Measurements from ENCODE around the gene CCL22.

The CCL22 gene

DNA sequence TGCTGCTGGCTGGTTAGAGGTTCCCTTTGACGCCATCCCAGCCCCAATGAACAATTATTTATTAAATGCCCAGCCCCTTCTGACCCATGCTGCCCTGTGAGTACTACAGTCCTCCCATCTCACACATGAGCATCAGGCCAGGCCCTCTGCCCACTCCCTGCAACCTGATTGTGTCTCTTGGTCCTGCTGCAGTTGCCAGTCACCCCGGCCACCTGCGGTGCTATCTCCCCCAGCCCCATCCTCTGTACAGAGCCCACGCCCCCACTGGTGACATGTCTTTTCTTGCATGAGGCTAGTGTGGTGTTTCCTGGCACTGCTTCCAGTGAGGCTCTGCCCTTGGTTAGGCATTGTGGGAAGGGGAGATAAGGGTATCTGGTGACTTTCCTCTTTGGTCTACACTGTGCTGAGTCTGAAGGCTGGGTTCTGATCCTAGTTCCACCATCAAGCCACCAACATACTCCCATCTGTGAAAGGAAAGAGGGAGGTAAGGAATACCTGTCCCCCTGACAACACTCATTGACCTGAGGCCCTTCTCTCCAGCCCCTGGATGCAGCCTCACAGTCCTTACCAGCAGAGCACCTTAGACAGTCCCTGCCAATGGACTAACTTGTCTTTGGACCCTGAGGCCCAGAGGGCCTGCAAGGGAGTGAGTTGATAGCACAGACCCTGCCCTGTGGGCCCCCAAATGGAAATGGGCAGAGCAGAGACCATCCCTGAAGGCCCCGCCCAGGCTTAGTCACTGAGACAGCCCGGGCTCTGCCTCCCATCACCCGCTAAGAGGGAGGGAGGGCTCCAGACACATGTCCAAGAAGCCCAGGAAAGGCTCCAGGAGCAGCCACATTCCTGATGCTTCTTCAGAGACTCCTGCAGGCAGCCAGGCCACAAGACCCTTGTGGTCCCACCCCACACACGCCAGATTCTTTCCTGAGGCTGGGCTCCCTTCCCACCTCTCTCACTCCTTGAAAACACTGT, 25.0 kb downstream of the CCL22 start:
- TF ChIP-seq, protein P1, sequence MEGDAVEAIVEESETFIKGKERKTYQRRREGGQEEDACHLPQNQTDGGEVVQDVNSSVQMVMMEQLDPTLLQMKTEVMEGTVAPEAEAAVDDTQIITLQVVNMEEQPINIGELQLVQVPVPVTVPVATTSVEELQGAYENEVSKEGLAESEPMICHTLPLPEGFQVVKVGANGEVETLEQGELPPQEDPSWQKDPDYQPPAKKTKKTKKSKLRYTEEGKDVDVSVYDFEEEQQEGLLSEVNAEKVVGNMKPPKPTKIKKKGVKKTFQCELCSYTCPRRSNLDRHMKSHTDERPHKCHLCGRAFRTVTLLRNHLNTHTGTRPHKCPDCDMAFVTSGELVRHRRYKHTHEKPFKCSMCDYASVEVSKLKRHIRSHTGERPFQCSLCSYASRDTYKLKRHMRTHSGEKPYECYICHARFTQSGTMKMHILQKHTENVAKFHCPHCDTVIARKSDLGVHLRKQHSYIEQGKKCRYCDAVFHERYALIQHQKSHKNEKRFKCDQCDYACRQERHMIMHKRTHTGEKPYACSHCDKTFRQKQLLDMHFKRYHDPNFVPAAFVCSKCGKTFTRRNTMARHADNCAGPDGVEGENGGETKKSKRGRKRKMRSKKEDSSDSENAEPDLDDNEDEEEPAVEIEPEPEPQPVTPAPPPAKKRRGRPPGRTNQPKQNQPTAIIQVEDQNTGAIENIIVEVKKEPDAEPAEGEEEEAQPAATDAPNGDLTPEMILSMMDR (conservative IDR thresholded peaks at IDR 0.05; ENCODE audit: low read depth, low read length): no peak
- DNase-seq (ENCODE audit: low read depth): peak; percentile 39
- H3K4me3 ChIP-seq (ENCODE audit: low read depth, low read length): no peak overlapping the region

DNA sequence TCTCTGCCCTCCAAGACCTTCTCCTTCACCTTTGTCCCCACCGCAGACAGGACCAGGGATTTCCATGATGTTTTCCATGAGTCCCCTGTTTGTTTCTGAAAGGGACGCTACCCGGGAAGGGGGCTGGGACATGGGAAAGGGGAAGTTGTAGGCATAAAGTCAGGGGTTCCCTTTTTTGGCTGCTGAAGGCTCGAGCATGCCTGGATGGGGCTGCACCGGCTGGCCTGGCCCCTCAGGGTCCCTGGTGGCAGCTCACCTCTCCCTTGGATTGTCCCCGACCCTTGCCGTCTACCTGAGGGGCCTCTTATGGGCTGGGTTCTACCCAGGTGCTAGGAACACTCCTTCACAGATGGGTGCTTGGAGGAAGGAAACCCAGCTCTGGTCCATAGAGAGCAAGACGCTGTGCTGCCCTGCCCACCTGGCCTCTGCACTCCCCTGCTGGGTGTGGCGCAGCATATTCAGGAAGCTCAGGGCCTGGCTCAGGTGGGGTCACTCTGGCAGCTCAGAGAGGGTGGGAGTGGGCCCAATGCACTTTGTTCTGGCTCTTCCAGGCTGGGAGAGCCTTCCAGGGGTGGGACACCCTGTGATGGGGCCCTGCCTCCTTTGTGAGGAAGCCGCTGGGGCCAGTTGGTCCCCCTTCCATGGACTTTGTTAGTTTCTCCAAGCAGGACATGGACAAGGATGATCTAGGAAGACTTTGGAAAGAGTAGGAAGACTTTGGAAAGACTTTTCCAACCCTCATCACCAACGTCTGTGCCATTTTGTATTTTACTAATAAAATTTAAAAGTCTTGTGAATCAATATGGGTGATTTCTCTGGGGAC, 25.9 kb downstream of the CCL22 start:
- H3K4me3 ChIP-seq (ENCODE audit: low read depth, low read length): no peak overlapping the region
- DNase-seq (ENCODE audit: low read depth): no peak
- TF ChIP-seq, protein P1 (conservative IDR thresholded peaks at IDR 0.05; ENCODE audit: low read depth, low read length): no peak

DNA sequence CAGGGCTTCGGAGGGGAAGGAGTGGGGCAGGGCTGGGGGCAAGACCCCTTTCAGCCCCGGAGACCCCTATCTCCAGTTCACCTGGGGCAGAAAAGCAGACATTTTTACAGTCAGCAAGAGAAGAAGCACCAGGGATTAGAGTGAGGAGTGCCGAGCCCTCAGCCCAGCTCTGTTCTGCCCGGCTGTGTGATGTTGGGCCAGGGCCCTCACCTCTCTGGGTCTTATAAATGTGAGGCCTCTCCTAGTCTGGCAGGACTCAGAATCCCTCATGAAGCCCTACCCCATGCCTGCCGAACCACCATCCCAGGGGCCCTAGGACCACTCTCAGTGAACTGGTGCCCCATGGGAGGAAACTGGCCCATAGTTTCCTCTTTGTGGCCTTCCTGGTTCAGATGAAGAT, 26.5 kb downstream of the CCL22 start:
- no peak overlapping the region for H3K4me3 ChIP-seq (ENCODE audit: low read depth, low read length)
- no peak for DNase-seq (ENCODE audit: low read depth)
- TF ChIP-seq, protein P1 (conservative IDR thresholded peaks at IDR 0.05; ENCODE audit: low read depth, low read length): no peak

DNA sequence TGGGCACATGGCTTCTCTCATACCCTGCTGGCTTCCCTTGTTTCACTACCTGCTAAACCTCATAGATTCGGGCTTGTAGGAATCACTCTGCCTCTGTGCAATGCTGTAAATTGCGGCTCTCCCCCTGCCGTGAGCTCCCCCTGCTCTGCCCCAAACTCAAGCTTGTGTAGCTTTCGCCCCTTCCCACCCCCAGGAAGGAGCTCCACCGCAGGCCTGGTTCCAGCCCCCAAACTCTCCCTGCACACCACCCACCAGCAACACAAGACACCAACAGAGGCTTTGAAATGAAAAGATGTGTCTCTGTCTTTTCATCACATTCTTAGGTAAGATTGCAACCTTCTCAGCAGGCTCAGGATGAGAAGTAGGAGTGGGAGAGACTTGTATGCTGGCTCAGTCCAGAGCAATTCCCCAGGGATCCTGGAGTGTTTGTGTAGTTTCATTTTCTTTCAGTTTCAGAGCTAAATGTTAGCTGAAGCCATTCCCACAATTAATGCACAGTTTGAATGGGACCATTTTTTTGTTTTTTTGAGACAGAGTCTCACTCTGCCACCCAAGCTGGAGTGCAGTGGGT, 27.9 kb downstream of the CCL22 start:
- DNase-seq (ENCODE audit: low read depth): peak; percentile 89
- no peak overlapping the region for H3K4me3 ChIP-seq (ENCODE audit: low read depth, low read length)
- TF ChIP-seq, protein P1 (conservative IDR thresholded peaks at IDR 0.05; ENCODE audit: low read depth, low read length): no peak

DNA sequence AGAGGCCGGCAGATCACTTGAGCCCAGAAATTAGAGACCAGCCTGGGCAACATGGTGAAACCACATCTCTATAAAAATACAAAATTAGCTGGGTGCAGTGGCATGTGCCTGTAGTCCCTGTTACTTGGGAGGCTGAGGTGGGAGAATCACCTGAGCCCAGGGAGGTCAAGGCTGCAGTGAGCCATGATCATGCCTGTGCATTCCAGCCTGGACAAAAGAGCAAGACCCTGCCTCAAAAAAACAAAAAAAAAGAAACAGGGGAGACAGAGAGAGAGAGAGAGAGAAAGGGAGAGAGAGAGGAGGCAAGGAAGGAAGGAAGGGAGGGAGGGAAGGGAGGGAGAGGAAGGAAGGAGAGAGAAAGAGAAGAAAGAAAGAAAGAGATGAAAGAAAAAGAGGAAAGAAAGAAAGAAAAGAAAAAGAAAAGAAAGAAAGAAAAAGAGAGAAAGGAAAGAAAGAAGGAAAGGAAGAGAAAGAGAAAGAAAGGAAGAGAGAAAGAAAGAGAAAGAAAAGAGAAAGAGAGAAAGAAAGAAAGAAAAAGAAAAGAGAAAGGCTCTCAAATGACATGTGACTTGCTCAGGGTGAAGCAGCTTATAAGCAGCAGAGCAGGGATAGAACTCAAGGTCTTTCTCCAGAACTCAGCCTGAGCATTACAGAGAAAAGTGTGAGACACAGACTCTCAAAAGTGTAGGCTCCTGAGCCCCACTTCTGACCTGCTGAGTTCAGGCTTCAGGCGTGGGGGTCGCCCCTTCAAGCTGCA, 29.2 kb downstream of the CCL22 start:
- TF ChIP-seq, protein P1 (conservative IDR thresholded peaks at IDR 0.05; ENCODE audit: low read depth, low read length): no peak
- no peak overlapping the region for H3K4me3 ChIP-seq (ENCODE audit: low read depth, low read length)
- no peak for DNase-seq (ENCODE audit: low read depth)

DNA sequence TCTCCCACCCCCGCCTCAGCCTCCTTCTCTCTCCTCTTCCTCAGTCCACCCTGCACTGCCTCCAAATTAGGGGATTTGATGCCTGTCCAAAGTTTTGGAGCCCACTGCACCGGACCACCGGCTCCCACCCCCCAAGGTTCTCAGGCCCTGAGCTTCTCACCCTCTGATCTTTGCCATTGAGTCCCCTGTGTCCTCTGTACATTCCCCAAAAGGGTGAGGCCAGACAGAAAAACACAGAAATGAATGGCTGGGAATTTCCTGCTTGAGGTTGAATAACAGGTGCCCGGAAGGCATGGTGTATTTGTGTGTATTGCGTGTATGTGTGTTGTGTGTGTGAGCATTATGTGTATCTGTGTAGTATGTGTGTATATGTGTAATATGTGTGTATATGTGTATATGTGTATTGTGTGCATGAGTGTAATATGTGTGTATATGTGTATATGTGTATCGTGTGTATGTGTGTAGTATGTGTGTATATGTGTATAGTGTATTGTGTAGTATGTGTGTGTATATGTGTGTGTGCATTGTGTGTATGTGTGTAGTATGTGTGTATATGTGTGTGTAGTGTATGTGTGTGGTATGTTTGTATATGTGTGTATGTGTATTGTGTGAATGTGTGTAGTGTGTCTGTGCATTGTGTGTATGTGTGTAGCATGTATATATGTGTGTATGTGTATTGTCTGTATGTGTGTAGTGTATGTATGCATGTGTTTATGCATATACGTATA, 29.9 kb downstream of the CCL22 start:
- TF ChIP-seq, protein P1 (conservative IDR thresholded peaks at IDR 0.05; ENCODE audit: low read depth, low read length): no peak
- H3K4me3 ChIP-seq (ENCODE audit: low read depth, low read length): no peak overlapping the region
- no peak for DNase-seq (ENCODE audit: low read depth)

Measured in choroid plexus epithelial cell (primary cell).